HG02884 (cell line): ENCODE results near the gene SYNPO.

Source experiments
- ATAC-seq: cut with Tn5 transposase; IDR thresholded peaks from one replicate; pipeline ENCODE4 v1.9.1; 2021; ENCODE audit warnings: mild to moderate bottlenecking, moderate library complexity; ENCODE audit not compliant: unreplicated experiment

The SYNPO gene

GRCh38 chr5:150607991-150608390 lies 32.5 kb upstream of the SYNPO start:
- no peak for ATAC-seq

DNA sequence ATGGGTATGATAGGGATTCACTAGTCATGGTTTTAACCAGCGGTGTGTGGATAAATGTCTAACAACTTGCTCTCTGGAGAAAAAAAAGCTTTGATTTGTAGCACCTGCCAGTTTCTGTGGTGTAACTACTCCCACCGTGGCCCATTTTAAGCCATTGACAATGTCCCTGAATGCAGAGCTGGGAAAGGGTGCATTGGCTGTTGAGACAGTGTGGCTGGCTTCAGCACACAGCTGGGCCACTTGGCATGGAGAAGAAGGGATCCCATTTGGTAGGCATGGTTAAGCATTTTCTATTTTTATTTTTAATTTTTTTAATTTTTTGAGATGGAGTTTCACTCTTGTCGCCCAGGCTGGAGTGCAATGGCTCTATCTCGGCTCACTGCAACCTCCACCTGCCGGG lies 31.5 kb upstream of the SYNPO start:
- ATAC-seq, result no peak

DNA sequence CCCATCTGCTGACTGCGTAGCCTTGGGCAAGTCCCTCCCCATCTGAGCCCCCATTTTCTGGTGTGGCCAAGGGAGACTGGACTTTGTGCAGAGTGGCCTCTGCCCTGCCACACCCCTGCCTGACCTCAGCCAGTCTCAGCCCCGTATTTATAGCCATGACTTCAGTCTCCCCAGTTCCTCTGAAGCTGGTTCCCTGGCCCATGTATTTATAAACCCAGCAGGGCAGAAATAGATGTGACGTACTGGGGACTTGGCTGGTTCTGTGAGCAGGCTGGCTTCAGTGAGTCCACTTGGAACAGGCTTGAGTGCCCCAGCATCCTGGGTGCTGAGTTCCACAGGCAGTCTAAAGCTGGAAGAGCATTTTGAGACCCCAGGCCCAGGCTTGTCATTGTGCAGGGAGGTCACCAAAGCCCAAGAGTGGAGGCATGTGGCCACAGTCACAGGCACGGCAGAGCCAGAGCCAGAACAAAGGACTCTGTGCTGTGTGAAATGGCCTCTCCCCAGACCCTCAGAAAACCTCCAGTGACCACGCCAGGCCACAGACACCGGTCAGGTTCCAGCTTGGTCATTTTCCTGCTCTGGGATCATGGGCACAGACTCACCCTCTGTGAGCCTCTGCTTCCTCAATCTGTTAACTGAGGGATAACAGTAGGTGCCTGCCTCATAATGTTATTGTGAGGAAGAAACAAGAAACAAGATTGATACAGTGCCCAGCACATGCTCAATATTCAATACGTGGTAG lies 30.4 kb upstream of the SYNPO start:
- ATAC-seq, result no peak

- no peak for ATAC-seq
Observed at GRCh38 chr5:150611026-150611425, 29.4 kb upstream of the SYNPO start.

- no peak for ATAC-seq
Observed at GRCh38 chr5:150612405-150612804, 28.1 kb upstream of the SYNPO start.

- no peak for ATAC-seq
Observed at GRCh38 chr5:150612905-150613670, 27.4 kb upstream of the SYNPO start.

DNA sequence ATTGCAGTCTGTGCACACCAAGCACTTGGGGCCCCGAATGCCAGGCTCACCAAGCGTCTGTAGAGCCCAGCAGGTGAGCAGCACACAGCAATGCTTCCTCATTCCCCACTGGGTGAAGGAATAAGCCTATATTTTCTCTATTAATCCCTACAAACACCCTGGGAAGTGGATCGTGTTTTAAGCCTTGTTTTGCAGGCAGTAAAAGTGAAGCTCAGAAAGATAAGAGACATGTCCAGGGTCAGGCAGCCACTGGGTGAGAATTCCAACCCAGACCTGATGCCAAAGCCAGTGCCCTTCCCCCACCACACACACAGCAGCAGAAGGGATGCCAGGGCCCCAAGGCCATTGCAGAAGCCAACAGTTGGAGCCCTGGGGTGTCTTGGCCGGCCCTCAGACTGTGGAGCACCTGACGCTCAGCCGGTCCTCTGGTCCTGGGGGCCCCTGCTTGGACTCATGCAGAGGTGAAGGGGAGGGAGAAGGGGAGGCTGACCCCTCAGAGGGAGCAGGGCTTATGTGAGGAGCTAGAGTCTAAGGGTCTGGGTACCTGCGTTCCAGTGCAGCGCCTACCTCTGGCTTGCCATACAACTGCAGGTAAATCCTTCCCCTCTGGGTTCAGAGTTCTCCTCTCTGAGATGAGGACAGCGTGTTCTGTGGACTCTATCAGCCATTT lies 26.3 kb upstream of the SYNPO start:
- ATAC-seq, result no peak

- no peak for ATAC-seq
Observed at GRCh38 chr5:150614661-150615060, 25.8 kb upstream of the SYNPO start.

DNA sequence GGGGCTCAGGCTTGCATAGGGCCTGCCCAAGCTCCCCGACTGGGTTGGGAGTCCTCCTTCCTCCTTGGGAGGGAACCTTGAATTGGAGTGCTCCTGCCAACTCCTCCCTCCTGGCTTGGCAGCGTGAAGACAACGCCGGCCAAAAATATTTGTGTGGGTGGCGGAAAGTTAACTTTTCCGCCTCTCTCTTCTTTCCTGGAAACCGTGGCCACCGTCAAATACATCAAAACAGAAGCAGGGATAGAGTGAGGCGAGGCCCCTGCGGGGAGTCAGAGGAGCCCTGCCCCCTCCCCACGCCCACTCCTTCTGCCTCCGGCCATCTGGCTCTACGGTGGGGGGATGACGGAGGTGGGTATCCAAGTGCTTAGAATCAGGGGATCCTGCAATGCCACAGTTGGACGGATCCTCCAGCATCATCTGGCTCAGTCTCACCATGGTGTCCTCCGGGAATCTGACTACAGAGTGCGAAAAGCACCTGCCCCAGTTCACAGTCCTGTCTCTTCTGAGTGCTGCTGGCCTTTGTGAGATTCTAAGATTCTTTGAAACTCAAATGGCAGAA lies 25.2 kb upstream of the SYNPO start:
- ATAC-seq, result no peak

DNA sequence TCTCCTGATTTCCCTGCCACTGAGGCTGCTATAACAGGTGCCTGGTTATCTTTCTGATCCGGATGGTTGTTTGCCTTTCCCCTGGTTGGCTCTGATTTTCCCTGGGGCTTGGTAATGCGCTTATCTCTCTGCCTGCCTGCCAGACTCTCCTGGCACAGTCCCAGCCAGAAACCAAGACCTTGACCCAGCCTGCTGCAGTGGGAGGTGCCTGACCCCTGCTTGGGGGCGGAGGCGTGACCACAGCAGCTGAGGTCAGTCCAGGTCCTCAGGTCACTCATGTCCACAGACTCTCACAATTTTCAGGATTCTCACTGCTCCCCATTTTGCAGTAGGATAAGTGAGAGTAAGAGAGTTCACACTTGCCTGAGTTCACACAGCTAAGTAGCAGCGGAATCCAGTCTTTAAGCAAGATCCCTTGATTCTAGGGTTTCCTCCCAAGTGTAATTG lies 24.4 kb upstream of the SYNPO start:
- no peak for ATAC-seq

DNA sequence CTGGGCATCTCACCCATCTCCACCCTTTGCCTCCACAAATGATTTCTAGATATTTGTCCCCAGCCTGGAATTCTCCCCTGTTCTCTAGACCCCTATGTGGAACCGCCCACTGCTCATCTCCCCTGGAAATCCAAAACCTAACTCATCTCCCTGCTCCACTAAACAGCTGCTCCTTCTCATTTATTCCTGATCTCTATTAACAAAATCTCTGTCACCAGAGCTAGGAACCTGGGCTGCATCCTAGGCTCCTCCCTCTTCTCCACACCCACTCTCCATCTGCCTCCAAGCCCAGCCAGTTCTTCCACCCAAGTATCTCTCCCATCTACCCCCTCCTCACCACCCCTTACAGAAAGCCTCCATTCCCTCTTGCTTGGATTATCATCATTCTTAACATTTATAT lies 24.0 kb upstream of the SYNPO start:
- ATAC-seq, result no peak

DNA sequence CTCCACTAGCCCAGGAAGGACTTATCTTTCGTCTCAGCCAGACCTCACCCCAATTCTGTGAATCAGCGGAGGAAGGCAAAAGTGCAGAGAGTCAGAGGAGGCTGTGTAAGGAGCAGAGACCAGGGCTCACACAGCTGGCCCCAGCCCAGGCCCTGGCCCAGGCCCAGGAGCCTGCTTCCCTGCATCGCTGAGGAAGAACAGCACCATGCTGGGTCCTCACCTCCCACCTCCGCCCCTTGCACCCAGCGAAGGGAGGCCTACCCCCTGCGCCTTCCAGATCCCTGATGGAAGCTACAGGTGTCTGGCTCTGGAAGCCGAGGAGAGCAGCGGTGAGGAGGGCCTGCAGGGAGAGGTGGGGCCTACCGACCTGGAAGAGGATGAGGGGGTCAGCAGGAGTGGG lies 22.3 kb upstream of the SYNPO start:
- no peak for ATAC-seq

- no peak for ATAC-seq
Observed at GRCh38 chr5:150618588-150619281, 21.7 kb upstream of the SYNPO start.

- ATAC-seq, result no peak
Observed at GRCh38 chr5:150619359-150620230, 20.9 kb upstream of the SYNPO start.

GRCh38 chr5:150621301-150621700 lies 19.2 kb upstream of the SYNPO start:
- no peak for ATAC-seq

DNA sequence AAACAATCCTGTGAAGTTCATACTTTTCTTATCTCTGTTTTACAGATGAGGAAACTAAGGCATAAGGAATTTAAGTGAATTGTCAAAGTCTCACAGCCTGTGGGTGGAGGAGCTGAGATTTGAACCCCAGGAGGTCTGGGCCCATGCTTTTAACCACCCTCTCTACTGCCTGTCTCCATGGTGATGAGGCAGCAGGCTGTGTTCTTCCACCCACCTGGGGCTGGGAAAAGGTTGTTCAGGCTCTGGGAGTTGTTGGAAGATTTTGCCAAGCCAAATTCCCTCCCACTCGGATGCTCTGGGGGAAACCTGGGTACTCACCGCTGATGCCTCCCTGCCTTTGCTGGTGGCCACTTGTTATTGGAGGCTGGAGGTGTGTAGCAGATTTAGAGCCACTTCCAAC lies 18.3 kb upstream of the SYNPO start:
- no peak for ATAC-seq

GRCh38 chr5:150623152-150623877 lies 17.1 kb upstream of the SYNPO start:
- ATAC-seq, result no peak

DNA sequence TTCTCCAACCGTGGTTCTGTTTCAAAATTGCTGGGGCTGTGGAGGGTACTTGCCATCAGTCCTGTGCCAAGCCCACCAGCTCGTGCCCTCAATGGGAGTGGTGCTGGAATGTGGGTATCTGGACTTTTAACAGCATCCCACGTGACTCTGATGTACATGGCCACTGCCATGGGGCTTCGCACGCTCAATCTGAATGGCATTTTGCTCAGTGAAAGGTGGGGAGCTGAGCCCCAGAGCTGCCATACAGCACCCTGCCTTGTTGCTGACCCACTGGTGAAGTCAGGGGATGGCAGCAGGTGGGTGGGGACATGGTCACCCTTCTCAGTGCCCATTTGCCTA lies 16.6 kb upstream of the SYNPO start:
- no peak for ATAC-seq

- ATAC-seq, result peak; percentile 28
Observed at GRCh38 chr5:150624334-150625163, 15.9 kb upstream of the SYNPO start.
